HG03558 (cell line): ENCODE data around the gene SCN4A.
"Not testable (repeated sequence)": the region's sequence is repeated elsewhere in the genome, so short reads cannot be mapped to it uniquely, and the experiment has no call there.

Experiments used
- ATAC-seq: cut with Tn5 transposase; IDR thresholded peaks from one replicate; pipeline ENCODE4 v1.9.1; 2021; ENCODE audit warnings: moderate number of reproducible peaks; ENCODE audit not compliant: unreplicated experiment; ENCODE audit errors: extremely low read depth

SCN4A gene

DNA sequence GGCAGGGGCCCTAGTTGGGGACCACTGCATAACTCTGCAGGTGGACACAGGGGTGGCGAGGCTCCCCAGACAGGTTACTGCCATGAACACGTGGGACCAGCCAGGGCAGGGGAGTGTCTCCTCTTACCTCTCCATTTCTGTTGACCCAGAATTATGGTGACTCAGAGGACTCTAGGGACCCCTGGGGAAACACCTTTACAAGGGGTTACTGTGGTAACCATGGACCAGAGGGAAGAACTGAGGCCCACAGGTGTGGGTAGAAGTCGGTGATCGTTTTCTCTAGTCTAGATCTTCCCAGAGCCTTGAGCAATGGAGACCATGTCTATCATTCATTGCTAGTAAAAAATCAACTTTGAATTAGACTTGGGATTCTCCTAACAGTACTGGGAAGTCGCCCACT lies 51.9 kb downstream of the SCN4A start:
- ATAC-seq = not testable (repeated sequence)

DNA sequence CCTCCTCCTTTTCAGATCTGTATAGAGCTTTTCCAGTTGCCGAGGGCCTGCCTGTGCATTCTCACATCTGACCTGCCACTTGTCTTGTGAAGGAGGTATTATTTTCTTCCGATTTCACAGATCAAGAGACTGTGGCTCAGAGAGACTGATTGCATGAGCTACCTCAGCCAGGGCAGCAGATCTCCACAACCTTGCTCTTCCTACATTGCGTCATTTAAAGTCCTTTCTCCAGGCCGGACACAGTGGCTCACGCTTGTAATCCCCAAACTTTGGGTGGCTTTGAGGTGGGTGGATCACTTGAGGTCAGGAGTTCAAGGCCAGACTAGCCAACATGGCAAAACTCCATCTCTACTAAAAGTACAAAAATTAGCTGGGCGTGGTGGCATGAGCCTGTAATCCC lies 52.7 kb downstream of the SCN4A start:
- not testable (repeated sequence) for ATAC-seq

DNA sequence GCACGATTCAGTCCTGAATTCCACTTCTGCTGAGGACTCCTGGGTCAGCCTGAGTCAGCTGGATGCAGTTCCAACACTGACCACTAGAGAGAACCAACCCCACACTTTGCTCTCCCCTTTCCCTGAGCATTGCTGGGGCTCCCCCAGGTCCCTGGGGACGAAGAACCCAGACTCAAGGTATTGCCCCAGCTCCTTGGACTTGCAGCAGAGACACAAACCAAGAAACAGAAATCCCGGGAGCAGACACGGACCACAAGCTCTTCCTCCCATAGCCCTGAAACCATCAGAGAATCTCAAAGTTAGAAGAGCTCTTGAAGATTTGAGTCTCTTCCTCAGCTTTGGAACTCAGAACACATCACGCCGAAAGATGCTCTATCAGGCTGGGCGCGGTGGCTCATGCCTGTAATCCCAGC lies 53.4 kb downstream of the SCN4A start:
- ATAC-seq = no peak

DNA sequence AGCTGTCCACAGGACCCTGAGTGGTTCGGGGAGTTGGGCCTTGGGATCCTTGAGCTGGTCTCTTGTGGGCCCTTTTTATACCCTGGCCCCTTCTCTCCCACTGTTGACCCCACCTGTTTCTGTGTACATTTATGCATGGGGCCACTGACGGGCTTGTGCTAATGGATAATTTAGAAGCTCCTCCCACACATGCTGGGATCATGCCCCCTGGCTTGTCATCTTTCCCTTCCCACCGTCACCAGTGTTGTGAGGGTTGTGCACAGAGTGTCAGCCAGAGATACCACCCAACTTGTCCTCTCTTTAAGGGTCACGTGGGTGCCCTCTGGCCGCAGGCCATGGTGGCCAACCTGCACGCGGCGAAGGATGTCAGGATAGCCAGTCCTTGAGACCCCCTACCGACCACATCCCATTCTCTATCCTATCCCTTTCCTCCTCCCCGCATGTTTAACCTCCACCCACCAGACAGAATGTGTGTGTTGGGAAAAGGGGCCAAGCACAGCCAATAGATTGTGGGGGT lies 53.9 kb downstream of the SCN4A start, which contains the start of gene GH1:
Gene GH1, minus strand, starts transcription at position 51 of the 517 bp plus-strand sequence. CDS start 63 bp downstream, outside the sequence.
- ATAC-seq = not testable (repeated sequence)

DNA sequence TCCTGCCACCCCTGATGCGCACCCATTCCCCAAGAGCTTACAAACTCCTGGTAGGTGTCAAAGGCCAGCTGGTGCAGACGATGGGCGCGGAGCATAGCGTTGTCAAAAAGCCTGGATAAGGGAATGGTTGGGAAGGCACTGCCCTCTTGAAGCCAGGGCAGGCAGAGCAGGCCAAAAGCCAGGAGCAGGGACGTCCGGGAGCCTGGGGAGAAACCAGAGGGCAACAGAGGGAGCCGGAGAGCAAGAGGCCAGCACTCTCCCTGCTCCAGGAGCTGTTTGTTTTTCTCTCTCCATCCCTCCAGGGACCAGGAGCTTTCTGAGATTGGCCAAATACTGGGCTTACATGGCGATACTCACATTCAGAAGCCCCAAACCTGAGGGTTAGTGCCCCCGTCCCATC lies 54.4 kb downstream of the SCN4A start:
- no peak for ATAC-seq

- ATAC-seq = no peak
These were observed 55.1 kb downstream of the SCN4A start for GRCh38 chr17:63917646-63918045.

DNA sequence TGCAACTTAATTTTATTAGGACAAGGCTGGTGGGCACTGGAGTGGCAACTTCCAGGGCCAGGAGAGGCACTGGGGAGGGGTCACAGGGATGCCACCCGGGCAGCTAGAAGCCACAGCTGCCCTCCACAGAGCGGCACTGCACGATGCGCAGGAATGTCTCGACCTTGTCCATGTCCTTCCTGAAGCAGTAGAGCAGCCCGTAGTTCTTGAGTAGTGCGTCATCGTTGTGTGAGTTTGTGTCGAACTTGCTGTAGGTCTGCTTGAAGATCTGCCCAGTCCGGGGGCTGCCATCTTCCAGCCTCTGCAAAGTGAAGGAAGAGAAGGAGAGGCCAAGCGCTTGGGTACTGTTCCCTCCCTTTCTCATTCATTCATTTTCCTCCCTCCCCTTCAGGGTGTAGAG lies 55.5 kb downstream of the SCN4A start:
- ATAC-seq = not testable (repeated sequence)

GRCh38 chr17:63916566-63917185 lies 56.0 kb downstream of the SCN4A start:
- no peak for ATAC-seq

GRCh38 chr17:63915753-63916152 lies 57.0 kb downstream of the SCN4A start:
- not testable (repeated sequence) for ATAC-seq

DNA sequence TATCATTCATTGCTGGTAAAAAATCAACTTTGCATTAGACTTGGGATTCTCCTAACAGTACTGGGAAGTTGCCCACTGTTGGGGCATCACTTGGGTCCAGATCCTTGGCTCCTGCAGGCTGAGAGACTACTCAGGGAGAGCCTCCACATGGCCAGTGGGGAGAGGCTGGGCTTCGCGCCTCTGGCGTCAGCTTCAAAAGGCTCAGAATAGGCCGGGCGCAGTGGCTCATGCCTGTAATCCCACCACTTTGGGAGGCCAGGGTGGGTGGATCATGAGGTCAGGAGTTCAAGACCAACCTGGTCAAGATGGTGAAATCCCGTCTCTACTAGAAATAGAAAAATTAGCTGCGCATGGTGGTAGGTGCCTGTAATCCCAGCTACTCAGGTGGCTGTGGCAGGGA lies 58.2 kb downstream of the SCN4A start:
- ATAC-seq = no peak

- no peak for ATAC-seq
These were observed 61.0 kb downstream of the SCN4A start for GRCh38 chr17:63911657-63912100.

GRCh38 chr17:63911041-63911635 lies 61.6 kb downstream of the SCN4A start, which contains the start of gene CSHL1:
Gene CSHL1, minus strand, starts transcription at chr17:63911258. Its CDS starts 62 bp downstream, at chr17:63911196.
- ATAC-seq = no peak

- no peak for ATAC-seq
These were observed 62.6 kb downstream of the SCN4A start for GRCh38 chr17:63910096-63910495.

GRCh38 chr17:63909586-63909985 lies 63.1 kb downstream of the SCN4A start:
- ATAC-seq = not testable (repeated sequence)

GRCh38 chr17:63907161-63907778 lies 65.4 kb downstream of the SCN4A start:
- not testable (repeated sequence) for ATAC-seq

GRCh38 chr17:63904796-63905195 lies 67.9 kb downstream of the SCN4A start:
- not testable (repeated sequence) for ATAC-seq

GRCh38 chr17:63903787-63904201 lies 68.9 kb downstream of the SCN4A start:
- ATAC-seq = not testable (repeated sequence)

- ATAC-seq = not testable (repeated sequence)
These were observed 70.7 kb downstream of the SCN4A start for GRCh38 chr17:63901971-63902370.

DNA sequence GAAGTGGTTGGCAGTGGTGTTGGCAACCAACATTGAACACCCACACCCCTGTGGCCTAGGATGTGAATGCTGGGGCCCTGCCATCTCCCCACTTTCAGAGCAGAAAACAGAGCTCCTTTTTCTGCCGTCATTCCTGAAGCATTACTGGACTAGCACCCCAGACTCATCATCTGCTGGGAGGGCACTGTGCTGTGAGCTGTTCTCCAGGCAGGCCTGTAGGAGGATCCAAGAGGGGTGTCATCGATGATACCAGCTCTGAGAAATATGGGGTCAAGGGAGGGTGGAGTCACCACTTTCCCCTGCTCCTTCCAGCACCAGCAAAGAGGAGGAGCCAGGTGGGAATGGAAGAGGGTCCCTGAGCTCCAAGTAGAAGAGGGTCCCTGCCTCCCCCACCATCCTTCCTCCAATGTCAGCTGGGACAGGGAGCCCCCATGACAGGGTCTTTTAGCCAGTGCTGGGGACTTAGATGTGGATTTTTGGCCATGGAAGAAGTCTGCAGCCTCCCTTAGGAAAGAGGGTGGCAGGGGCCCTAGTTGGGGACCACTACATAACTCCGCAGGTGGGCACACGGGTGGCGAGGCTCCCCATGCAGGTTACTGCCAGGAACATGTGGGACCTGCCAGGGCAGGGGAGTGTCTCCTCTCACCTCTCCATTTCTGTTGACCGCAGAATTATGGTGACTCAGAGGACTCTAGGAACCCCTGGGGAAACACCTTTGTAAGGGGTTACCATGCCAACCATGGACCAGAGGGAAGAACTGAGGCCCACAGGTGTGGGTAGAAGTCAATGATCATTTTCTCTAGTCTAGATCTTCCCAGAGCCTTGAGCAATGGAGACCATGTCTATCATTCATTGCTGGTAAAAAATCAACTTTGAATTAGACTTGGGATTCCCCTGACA lies 73.6 kb downstream of the SCN4A start:
- not testable (repeated sequence) for ATAC-seq
